Superior temporal gyrus (tissue), 1 donor: ENCODE measurements around the gene EPS15.

Source experiments
- DNase-seq: peaks from one replicate; pipeline ENCODE4 v3.0.0-alpha.2; 2016; ENCODE audit errors: extremely low spot score

EPS15 gene

DNA sequence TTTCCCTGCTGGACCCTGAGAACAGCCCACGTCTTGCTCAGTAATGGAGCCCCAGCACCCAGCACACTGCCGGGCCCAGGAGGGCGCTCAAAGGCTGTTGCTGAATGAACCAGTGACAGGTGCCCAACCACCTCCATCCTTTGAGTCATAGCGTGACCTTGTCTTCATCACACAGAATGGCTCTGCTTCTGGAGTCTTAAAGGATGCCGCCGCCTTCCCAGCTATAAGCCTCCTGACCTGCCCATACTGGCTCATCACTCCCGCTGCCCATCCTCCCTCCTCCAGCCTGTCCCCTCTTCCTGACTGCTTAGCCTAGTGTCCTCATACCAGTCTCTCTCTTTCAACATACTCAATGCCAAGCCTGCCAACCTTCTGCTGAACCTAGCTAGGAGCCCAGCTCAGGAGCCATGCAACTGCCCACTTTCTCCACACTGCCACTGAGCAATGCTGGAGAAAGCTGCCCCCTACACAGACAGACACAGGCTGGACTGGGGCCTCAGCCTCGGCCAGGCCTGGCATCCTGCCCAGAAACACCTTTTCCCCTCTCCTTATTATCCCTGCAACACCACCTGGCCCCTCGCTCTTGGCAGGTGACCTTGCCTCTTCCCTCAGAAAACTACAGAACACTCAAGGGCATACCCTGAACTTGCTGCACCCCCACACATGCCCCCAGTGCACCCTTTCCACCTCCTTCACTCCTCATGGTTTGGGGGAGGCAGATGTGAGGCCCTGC, 202.8 kb downstream of the EPS15 start:
- no peak for DNase-seq

DNA sequence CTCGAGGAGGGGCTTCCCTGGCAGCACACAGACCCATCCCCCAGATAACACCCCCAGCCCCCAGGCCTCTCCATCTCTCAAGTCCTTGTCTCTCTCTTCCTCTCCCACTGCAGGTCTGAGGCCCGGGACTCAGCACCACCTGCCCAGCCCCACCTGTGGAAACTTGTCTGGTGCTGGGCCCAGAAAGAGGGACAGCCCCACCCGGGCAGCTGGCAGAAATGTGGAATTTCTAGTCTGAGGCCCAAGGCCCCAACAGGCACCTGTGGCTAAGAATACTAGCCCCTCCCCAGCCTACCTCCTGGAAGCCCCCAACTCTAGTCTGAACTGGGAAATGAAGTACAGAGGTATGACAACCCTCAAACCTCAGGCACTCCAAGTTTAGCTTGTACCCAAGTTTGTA, 204.1 kb downstream of the EPS15 start:
- DNase-seq, result no peak

DNA sequence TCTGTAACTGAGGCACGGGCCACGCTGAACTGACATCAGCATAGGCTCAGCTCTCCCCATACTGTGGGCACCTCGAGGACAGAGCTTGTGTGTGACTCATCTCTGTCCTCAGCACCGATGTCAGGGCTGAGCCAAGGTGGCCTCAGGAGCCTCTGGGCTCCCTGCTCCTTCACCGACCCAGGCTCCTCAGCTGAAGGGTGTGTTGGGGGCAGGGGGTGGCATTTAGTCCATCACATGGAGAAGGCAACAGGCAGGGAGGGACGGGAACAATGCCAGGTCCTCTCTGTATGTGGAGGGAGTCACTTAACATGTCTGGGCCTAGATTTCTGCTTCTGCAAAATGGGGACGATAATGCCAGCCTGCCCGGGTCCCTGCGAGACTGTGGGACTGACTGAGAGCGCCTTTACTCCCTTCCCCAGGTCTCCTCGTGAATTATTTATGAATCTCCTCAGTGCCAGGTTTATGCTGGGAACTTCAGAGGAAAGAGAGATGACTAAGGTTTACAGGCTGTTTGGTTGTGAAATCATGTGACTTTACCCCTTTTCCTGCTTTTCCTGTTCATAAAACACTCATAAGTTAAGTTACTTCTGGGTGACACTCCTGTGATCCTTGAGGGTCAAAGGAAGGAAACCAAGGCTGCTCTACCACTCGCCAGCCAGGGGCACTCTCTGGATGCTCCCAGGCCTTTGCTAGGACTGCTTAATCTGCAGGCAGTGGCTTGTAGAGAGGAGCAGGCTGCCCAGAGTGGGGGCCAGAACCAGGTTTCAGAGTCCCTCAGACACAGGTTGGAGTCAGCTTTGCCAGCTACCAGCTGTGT, 204.9 kb downstream of the EPS15 start:
- peak; percentile 21 for DNase-seq

DNA sequence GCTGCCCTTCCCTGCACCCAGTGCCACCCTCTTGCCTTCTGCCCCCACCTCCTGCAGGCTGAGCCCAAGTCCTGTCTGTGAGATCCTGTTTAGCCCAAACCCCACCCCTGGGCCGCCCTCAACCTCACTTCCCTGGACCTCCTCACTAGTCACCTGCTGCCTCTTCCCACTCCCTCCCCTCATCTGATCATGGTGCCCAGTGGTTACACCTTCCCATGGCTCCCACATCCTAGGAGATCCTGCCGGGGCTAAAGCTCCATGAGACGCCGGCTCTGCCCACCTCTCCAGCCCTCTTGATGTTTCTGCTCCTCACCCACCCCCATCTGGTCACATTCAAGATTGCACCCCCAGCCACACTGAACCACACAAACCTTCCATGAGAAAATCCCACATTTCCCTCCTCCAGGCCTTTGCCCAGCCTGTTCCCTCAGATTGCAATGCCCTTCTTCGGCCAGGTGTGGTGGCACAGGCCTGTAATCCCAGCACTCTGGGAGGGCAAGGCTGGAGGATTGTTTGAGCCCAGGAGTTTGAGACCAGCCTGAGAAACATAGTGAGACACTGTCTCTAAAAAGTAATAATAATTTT, 205.7 kb downstream of the EPS15 start:
- DNase-seq, result no peak

DNA sequence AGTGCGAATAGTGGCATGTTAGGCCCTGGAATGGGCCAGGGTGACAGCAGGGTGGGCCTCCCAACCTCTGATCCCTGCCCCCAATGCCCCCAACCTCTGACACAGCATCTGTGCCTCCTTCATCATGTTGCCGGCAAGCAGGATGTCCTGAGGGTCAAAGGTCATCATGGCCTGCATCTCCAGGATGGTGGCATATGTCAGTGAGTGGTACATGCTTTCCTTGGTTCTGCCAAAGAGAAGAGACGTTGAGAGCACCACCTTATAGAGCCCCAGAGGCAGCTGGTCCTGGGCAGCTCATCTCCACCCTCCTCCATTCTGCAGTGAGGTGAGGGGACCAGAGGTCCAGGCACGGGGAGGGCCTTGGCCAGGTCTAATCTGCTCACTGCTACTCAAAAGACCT, 206.3 kb downstream of the EPS15 start:
- DNase-seq, result no peak

DNA sequence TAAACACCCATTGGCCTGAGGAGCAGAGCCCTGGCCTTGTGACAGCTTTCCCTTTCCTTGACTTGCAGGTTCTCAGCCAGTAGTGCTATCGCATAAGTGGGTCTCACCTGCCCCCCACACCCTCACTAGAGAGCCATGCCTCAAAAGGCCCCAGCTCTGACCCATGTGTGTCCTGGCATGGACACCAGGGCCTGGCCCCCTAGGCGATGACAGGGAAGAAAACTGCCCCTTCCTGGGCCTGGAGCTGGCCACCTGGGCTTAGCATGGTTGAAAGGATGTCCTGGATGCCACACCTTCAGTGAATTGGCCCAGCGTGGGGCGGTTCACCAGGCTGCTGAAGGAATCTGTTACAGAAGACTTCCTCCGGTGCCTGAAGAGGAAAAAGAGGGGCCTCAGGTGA, 207.2 kb downstream of the EPS15 start:
- DNase-seq, result no peak

DNA sequence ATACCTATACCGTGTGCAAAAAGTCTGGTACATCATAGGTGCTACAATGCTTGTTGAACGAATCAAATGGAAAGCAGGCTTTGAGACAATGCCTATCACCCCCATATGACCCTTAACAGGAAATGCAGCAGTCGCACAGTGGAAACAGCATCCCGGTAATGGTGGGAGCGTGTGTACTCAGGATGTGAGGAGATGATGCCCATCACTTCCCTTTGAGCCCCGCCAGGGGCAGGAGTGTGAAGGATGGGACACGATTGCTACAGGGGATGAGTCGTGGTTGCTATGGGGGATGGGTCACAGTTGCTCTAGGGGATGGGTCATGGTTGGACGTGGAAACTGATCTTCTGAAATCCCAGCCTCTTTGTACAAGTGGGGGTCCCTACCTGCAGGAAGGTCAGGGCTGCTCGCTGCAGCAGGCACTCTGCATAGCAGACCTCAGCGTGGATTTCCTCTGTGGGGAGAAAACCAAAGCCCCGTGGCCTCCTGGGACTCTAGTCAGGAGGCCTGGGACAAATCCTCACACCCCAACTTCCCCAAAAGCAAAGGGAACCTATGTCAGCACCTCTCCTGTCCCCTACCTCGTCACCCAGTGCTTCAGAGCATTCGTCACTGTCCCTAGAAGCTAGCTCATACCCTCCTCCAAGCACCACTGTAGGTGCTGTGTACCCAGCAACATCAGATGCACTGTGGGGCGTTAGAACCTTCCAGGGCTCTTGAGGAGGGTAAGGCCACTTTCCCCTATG, 208.0 kb downstream of the EPS15 start:
- DNase-seq, result no peak

DNA sequence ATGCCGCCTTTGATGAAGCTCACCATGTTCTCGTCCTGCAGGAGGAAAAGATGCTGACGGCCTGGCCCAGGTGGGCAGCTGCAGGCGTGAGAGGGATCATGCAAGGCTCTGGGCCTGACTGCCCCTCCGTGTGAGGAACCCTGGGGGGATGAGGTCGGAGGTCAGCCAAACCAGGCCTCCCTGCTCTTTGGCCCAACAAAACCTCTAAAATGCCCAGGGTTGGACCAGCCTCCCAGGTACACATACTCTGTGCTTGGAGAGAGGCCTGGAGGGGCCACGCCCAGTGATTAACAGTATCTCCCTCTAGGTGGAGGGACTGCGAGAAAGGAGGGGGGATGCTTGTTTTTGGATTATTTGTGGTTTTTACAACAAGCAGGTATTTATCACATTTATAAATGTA, 209.8 kb downstream of the EPS15 start:
- no peak for DNase-seq

DNA sequence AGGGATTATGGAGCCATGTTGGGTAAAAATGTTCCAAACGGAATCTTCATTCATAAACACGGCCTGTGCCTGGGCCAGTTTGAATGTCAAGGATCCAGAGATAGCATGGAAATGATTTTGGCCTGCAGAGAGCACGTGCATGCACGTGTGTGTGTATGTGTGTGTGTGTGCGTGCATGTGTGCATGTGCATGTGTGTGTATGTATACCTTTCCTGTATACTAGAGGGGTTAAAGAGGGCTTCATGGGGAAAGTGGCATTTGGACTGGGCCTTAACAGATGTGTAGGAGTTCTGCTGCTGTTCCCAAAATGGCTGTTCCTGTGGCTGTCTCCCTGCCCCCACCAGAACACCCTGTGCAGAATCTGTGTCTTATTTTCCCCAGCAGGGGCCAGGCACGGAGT, 210.4 kb downstream of the EPS15 start:
- DNase-seq, result no peak

DNA sequence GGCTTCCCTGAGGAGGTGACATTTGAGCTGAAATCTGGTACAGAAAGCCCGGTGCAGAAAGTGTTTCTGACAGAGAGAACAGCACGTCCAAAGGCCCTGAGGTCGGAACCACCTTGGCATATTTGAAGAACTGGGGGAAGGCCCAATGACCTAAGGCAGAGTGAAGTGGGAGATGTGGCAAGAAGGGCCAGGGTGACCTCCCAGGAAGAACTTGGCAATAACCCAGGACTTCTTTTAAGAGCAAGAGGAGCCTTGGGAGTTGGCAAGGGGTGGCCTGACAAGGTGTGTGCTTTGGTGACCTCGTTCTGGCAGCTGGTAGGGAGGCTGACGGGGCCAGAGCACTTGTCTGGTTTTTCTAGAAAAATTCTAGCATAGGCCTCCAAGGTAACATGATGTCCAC, 212.1 kb downstream of the EPS15 start:
- no peak for DNase-seq

DNA sequence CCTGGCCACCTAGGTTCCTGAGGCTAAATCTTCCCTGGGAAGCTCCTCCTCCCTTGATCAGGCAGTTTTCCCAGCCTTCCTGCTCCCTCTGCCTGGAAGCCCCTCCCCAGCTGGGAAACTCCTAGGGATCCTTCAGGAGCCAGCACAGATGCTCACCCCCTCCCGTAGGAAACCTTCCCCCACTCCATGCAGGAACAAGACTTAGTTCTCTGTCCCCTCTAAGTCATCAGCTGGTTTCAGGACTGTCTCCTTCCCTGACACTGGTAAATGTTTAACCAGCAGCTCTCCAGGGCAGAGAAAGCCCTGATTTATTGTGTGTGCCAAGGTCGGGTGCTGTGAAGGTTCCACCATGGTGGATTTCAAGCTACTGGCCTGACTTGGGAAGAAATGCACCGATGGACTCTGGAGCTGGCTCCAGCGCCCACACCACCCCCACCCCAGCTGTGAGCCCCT, 213.7 kb downstream of the EPS15 start:
- no peak for DNase-seq

DNA sequence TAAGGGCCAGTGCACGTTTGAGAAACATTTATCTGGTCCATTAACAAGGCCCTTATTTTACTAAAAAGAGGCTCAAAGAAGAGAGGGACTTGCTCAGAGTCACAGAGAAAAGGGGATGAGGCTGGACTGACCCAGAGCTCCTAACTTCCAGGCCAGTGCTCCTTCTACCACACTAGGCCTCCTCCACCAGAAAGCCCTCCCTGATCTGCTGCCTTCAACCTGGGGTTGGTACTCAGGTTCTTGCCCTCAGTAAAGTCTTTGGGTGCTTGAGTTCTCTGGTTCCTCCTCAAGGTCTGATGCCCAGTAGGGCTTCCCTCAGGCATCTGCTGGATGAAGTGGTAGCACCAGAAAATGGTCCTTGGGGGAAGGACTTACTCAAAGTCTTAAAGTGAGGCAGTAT, 214.7 kb downstream of the EPS15 start:
- no peak for DNase-seq
